ENCODE results near the gene AIFM3. TPM values are rescaled to one million over a fixed set of nuclear protein-coding genes. Genes with fewer than 3 reads are reported as not detected.

The AIFM3 gene
- total and polyA plus RNA-seq, 2 donors (not counting 3 experiments of a cell fraction or from before 2014, with no cell fraction given), result 0.15 TPM; not detected in 1

DNA sequence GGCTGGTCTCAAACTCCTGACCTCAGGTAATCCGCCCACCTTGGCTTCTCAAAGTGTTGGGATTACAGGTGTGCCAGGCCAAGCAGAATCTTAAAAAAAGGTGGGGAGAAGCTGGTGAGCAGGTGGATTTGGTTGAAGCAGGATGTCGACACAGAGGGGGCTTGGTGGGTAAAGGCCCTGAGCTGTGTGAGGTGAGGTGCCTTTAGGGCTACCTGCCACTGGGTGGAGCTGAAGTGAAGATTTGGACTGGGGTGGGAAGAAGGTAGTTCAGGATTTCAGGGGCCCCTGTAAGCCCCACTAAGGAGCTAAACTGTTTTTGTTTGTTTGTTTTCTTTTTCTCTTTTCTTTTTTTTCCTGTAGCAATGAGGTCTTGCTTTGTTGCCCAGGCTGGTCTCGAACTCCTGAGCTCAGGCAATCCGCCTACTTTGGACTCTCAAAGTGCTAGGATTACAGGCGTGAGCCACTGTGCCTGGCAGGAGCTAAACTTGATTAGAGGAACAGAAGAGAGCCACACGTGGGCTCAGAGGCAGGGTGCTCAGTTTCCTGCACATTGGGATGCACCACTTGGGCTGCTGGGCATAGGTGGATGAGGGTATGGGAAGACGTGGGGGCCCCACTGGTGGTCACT, 53.9 kb downstream of the AIFM3 start:
- CTCF ChIA-PET, result interaction anchor here (0.9 to 1.7 kb wide), 4 partner anchors 17 to 135 kb away, joined by 3 to 5 read pairs (median 4); partner anchors contain the start of gene LZTR1
- no peaks in the 10 kb centered on the region for H3K79me2 ChIP-seq (ENCODE audit: control insufficient read depth, insufficient read depth, low read length)
- no TSS peak for BruUV-seq (replicated peaks)
- no peak overlapping the region for H3K4me3 ChIP-seq (replicated peaks in 1 of 3; ENCODE audit: insufficient read depth in 1 of 3, low read depth in 1 of 3, low read length in 3 of 3)
- no peaks in the 10 kb centered on the region for H3K9me1 ChIP-seq (replicated peaks; ENCODE audit: control insufficient read depth, extremely low read depth, insufficient read depth, low read length)
- DNase-seq (ENCODE audit: low read depth, low spot score) (no peak), FAIRE-seq (no peak)
- H3K36me3 ChIP-seq (ENCODE audit: control insufficient read depth in 2 of 2, extremely low read depth in 1 of 2, insufficient read depth in 2 of 2, low read length in 2 of 2), result no peaks in the 10 kb centered on the region
- intact Hi-C loops (cut with micrococcal nuclease), result no loop called here
- POLR2A ChIA-PET, result no interaction called here
- TF ChIP-seq, protein P1, sequence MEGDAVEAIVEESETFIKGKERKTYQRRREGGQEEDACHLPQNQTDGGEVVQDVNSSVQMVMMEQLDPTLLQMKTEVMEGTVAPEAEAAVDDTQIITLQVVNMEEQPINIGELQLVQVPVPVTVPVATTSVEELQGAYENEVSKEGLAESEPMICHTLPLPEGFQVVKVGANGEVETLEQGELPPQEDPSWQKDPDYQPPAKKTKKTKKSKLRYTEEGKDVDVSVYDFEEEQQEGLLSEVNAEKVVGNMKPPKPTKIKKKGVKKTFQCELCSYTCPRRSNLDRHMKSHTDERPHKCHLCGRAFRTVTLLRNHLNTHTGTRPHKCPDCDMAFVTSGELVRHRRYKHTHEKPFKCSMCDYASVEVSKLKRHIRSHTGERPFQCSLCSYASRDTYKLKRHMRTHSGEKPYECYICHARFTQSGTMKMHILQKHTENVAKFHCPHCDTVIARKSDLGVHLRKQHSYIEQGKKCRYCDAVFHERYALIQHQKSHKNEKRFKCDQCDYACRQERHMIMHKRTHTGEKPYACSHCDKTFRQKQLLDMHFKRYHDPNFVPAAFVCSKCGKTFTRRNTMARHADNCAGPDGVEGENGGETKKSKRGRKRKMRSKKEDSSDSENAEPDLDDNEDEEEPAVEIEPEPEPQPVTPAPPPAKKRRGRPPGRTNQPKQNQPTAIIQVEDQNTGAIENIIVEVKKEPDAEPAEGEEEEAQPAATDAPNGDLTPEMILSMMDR (IDR thresholded peaks at IDR 0.05; ENCODE audit: extremely low read depth in 1 of 2, insufficient read depth in 1 of 2, low read depth in 1 of 2, low read length in 2 of 2), result peak; percentile 6 to 33
- no peak for TF ChIP-seq FOS (IDR thresholded peaks at IDR 0.05; ENCODE audit: borderline replicate concordance, insufficient read depth, low read length)
- H3K4me1 ChIP-seq (ENCODE audit: control insufficient read depth, extremely low read depth, insufficient read depth, low read length), result no peaks in the 10 kb centered on the region
- H3K4me2 ChIP-seq (ENCODE audit: insufficient read depth, low read length), result no peak overlapping the region
- no peaks in the 10 kb centered on the region for H3K9me3 ChIP-seq (replicated peaks; ENCODE audit: control insufficient read depth, insufficient read depth, low read length)
- dilution Hi-C loops (cut with MboI; ENCODE audit: extremely low pct_ligation_motif_present, low sequenced_read_pairs), result no loop called here
- H3K27me3 ChIP-seq (ENCODE audit: control insufficient read depth in 2 of 2, insufficient read depth in 2 of 2, low read length in 2 of 2), result no peaks in the 10 kb centered on the region
- no peak overlapping the region for H3K9ac ChIP-seq (replicated peaks; ENCODE audit: extremely low read depth, insufficient read depth, low read length)
- H4K20me1 ChIP-seq (replicated peaks; ENCODE audit: control insufficient read depth, extremely low read depth, insufficient read depth, low read length), result no peaks in the 10 kb centered on the region
- no peak overlapping the region for H3K27ac ChIP-seq (ENCODE audit: insufficient read depth, low read depth, low read length)
- no peak overlapping the region for H2AFZ ChIP-seq (ENCODE audit: low read depth, low read length)

DNA sequence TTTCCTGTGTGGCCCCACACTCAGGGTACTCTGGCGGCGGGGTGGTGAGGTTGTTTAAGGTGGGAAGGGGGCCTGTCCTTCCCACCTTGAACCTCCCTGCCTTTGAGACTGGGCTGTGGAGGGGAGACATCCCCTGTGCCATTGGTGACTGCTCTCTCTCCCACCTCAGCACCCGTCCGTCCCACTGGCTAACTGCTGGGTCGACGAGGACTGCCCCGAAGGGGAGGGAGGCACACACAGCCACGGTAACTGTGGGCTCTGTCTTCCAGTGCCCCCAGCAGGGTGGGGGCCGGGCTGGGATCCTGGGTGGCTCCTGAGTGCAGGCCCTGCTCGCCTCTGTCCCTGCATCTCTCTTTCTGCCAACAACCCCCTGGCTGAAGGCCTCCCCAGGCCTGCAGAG, 55.5 kb downstream of the AIFM3 start:
- Histone ChIP-seq H3K4me2 (ENCODE audit: insufficient read depth, low read length) (no peak overlapping the region), H3K36me3 (ENCODE audit: control insufficient read depth in 2 of 2, extremely low read depth in 1 of 2, insufficient read depth in 2 of 2, low read length in 2 of 2) (no peaks in the 10 kb centered on the region), H3K9me1 (replicated peaks; ENCODE audit: control insufficient read depth, extremely low read depth, insufficient read depth, low read length) (no peaks in the 10 kb centered on the region), H3K9ac (replicated peaks; ENCODE audit: extremely low read depth, insufficient read depth, low read length) (no peak overlapping the region), H3K4me3 (replicated peaks in 1 of 3; ENCODE audit: insufficient read depth in 1 of 3, low read depth in 1 of 3, low read length in 3 of 3) (no peak overlapping the region), H3K4me1 (ENCODE audit: control insufficient read depth, extremely low read depth, insufficient read depth, low read length) (no peaks in the 10 kb centered on the region), H4K20me1 (replicated peaks; ENCODE audit: control insufficient read depth, extremely low read depth, insufficient read depth, low read length) (no peaks in the 10 kb centered on the region), H3K27ac (ENCODE audit: insufficient read depth, low read depth, low read length) (no peak overlapping the region), H3K27me3 (ENCODE audit: control insufficient read depth in 2 of 2, insufficient read depth in 2 of 2, low read length in 2 of 2) (no peaks in the 10 kb centered on the region), H2AFZ (ENCODE audit: low read depth, low read length) (no peak overlapping the region), H3K9me3 (replicated peaks; ENCODE audit: control insufficient read depth, insufficient read depth, low read length) (no peaks in the 10 kb centered on the region), H3K79me2 (ENCODE audit: control insufficient read depth, insufficient read depth, low read length) (no peaks in the 10 kb centered on the region)
- BruUV-seq (replicated peaks), result no TSS peak
- ChIA-PET POLR2A (no interaction called here), CTCF (no interaction called here)
- FAIRE-seq (no peak), DNase-seq (ENCODE audit: low read depth, low spot score) (no peak)
- no peak for TF ChIP-seq EZH2 (IDR thresholded peaks at IDR 0.05; ENCODE audit: borderline replicate concordance, low read depth, low read length, severe bottlenecking)
- dilution Hi-C loops (cut with MboI; ENCODE audit: extremely low pct_ligation_motif_present, low sequenced_read_pairs), result no loop called here
- intact Hi-C loops (cut with micrococcal nuclease), result no loop called here

All from endothelial cell of umbilical vein (primary cell).